Measurements from ENCODE around the gene NR3C1.
"Not testable (repeated sequence)": the region's sequence is repeated elsewhere in the genome, so short reads cannot be mapped to it uniquely, and the experiment has no call there.

The NR3C1 gene

GRCh38 chr5:143328589-143329220 is 74.8 kb downstream of the NR3C1 start:
- DNase-seq = no peak

- not testable (repeated sequence) for DNase-seq
These were observed 78.4 kb downstream of the NR3C1 start for GRCh38 chr5:143325086-143325485.

GRCh38 chr5:143322931-143323630 is 80.4 kb downstream of the NR3C1 start:
- DNase-seq = not testable (repeated sequence)

GRCh38 chr5:143322176-143322575 is 81.3 kb downstream of the NR3C1 start:
- no peak for DNase-seq

- no peak for DNase-seq
These were observed 83.9 kb downstream of the NR3C1 start for GRCh38 chr5:143319437-143320227.

GRCh38 chr5:143318833-143319232 is 84.7 kb downstream of the NR3C1 start:
- DNase-seq = no peak

- DNase-seq = no peak
These were observed 85.2 kb downstream of the NR3C1 start for GRCh38 chr5:143318270-143318669.

- DNase-seq = no peak
These were observed 86.4 kb downstream of the NR3C1 start for GRCh38 chr5:143316844-143317631.

GRCh38 chr5:143316337-143316736 is 87.1 kb downstream of the NR3C1 start:
- no peak for DNase-seq

GRCh38 chr5:143315929-143316328 is 87.6 kb downstream of the NR3C1 start:
- DNase-seq = no peak

GRCh38 chr5:143315214-143315613 is 88.3 kb downstream of the NR3C1 start:
- DNase-seq = no peak

GRCh38 chr5:143314659-143315058 is 88.8 kb downstream of the NR3C1 start:
- no peak for DNase-seq

- DNase-seq = no peak
These were observed 89.4 kb downstream of the NR3C1 start for GRCh38 chr5:143314099-143314498.

GRCh38 chr5:143313298-143313852 is 90.1 kb downstream of the NR3C1 start:
- DNase-seq = no peak

- no peak for DNase-seq
These were observed 90.7 kb downstream of the NR3C1 start for GRCh38 chr5:143312822-143313221.

- DNase-seq = no peak
These were observed 91.5 kb downstream of the NR3C1 start for GRCh38 chr5:143311955-143312354.

- no peak for DNase-seq
These were observed 92.1 kb downstream of the NR3C1 start for GRCh38 chr5:143311428-143311827.

GRCh38 chr5:143309661-143310431 is 93.6 kb downstream of the NR3C1 start:
- DNase-seq = no peak

GRCh38 chr5:143308731-143309130 is 94.8 kb downstream of the NR3C1 start:
- no peak for DNase-seq

GRCh38 chr5:143306040-143306439 is 97.4 kb downstream of the NR3C1 start:
- DNase-seq = no peak

GRCh38 chr5:143304836-143305475 is 98.5 kb downstream of the NR3C1 start:
- DNase-seq = no peak
